Thyroid gland (tissue), 4 donors: ENCODE measurements around the gene BLVRA.

ENCODE experiments used
- CTCF ChIP-seq, 6 experiments: fragments of 200-600 bp in 3 of 6; fragments of 450-650 bp in 3 of 6; sonication (generic) in 3 of 6; IDR thresholded peaks; one replicate each; pipeline ENCODE4 v1.5.1; 2016 to 2019; ENCODE audit warnings: antibody characterized with exemption in 6 of 6, mild to moderate bottlenecking in 2 of 6, inconsistent platforms in 1 of 6, moderate library complexity in 1 of 6
- POLR2A ChIP-seq, 2 donors: fragments of 450-650 bp; IDR thresholded peaks; one replicate each; pipeline ENCODE4 v1.6.1; 2017; ENCODE audit warnings: antibody characterized with exemption in 2 of 2, mild to moderate bottlenecking in 2 of 2, moderate library complexity in 1 of 2

DNA sequence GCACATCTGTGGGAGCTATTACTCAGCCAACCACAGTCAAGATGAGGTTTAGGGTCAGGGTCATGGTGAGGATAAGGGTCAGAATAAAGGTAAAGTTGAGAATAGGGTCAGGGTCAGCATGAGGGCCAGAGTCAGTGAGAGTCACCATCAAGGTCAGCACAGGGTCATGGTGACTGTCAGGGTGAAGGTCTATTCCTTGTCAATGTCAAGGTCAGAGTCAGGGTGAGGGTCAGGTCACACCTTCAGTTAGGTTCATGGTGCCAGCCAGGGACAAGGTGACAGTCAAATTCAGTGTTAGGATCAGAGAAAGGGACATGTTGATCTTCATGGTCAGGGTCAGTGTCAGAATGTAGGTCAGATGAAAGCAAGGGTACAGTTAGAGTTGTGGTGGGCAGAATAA is 96.7 kb downstream of the BLVRA start:
- no peak for TF ChIP-seq CTCF (IDR thresholded peaks at IDR 0.05)
- TF ChIP-seq POLR2A (IDR thresholded peaks at IDR 0.05) = no peak
